Hematopoietic multipotent progenitor cell treated with erythropoietin and hydrocortisone succinate and interleukin-3 and kit ligand, for 6 days (in vitro differentiated cells): ENCODE data around the gene TP53BP2.
"Not testable (repeated sequence)": the region's sequence is repeated elsewhere in the genome, so short reads cannot be mapped to it uniquely, and the experiment has no call there.

Experiments
- DNase-seq: peaks from one replicate; pipeline ENCODE4 v3.0.0-alpha.2; 2015

Gene TP53BP2

DNA sequence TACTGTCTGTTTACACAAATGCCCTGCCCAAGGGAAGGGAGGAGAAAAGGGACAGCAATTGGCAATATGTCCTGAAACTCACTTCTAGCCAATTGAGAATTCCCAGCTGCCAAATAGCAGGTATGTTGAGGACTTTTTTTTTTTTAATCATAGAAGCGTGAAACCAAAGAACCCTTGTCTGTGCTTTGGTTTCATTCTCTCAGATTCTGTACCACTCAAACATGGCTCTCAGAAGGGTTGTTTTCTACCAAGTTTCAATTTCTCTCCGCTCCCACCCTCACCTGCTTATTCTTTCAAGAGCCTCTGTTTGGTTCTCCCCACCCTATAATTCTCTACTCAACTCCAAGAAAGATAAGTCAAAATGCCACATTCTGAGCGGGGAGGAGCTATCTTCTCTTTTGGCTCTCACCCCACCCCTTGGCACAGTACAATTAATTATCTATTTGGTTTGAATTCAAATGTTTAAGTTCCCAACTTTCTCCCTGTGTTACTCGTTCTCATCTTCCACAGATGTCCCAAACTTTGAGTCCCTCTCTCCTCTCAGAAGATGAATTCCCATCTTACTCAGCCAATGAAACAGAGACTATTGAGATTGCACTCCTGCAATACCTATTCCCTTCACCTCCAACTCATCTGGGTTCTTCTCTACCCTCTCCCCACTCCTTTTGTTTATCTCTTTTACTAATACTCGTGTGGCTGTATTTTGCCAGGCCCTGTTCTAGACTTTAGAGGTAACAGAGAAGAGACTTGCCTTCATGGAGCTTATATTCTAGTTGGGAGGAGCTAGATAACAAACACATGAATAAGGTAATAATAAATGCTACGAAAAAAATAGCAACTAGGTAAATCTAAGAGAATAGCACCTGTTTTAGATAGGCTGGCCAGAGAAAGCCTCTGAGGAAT lies 3.9 kb upstream of the TP53BP2 start:
- DNase-seq, result peak; percentile 64

- no peak for DNase-seq
Observed at GRCh38 chr1:223848536-223848935, 2.8 kb upstream of the TP53BP2 start.

DNA sequence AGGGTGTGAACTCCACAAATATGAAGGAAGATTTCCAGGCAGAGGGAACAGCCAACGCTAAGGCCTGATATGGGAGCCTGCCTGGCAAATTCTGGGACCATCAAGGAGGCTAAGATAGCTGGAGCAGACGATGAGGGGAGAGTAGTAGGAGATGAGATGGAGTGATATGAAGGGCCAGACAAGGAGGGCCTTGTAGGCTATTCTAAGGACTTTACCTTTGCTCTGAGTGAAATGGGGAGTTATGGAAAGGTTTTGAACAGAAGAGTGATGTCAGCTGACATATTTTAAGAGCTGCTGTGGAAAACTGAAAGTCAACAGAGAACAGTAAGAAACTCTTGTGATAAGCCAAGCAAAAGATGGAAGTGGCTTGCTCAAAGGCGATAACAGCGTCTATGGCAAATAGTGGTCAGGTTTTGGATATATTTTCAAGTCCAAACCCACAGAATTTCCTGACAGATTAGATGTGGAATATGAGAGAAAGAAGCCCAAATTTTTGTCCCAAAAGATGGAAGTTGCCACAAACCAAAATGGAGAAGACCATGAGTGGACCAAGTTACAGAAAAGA lies 2.1 kb upstream of the TP53BP2 start:
- DNase-seq, result peak; percentile 62

- DNase-seq, result peak; percentile 64
Observed at GRCh38 chr1:223845037-223845809, 524 bp downstream of the TP53BP2 start.

DNA sequence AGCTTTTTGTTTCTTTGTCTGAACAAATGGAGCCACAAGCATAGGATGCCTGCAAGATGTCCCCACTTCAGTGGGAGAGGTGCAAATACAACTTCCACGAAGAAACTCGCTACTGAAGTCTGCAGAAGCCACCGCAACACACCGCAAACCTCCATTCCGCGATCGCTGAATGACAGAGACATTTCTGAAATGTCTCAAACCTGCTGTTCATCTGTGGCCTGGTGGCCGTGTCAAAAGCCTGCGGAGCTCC lies 1.0 kb downstream of the TP53BP2 start:
- peak; percentile 56 for DNase-seq

GRCh38 chr1:223843934-223844786 lies 1.6 kb downstream of the TP53BP2 start:
- no peak for DNase-seq

- DNase-seq, result no peak
Observed at GRCh38 chr1:223842784-223843183, 3.0 kb downstream of the TP53BP2 start.

DNA sequence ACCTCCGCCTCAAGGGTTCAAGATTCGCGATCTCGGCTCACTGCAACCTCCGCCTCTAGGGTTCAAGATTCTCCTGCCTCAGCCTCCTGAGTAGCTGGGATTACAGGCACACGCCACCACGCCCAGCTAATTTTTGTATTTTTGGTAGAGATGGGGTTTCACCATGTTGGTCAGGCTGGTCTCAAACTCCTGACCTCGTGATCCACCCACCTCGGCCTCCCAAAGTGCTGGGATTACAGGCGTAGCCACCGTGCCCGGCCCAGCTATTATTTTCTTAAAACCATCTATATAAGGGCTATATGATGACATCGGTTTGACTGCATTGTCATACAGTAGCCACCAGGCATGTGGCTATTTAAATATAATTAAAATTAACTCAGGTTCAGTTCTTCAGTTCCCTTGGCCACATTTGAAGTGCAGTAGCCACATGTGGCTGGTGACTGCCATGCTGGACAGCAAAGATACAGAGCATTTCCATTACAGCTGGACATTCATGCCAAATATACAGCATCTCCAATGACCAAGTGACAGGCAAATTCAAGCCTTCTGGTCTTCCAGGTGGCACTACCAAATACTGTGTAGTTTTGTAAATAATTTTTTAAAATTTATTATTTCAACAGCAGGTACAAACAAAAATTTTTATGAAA lies 3.6 kb downstream of the TP53BP2 start:
- DNase-seq, result not testable (repeated sequence)

GRCh38 chr1:223840254-223840653 lies 5.5 kb downstream of the TP53BP2 start:
- DNase-seq, result no peak

DNA sequence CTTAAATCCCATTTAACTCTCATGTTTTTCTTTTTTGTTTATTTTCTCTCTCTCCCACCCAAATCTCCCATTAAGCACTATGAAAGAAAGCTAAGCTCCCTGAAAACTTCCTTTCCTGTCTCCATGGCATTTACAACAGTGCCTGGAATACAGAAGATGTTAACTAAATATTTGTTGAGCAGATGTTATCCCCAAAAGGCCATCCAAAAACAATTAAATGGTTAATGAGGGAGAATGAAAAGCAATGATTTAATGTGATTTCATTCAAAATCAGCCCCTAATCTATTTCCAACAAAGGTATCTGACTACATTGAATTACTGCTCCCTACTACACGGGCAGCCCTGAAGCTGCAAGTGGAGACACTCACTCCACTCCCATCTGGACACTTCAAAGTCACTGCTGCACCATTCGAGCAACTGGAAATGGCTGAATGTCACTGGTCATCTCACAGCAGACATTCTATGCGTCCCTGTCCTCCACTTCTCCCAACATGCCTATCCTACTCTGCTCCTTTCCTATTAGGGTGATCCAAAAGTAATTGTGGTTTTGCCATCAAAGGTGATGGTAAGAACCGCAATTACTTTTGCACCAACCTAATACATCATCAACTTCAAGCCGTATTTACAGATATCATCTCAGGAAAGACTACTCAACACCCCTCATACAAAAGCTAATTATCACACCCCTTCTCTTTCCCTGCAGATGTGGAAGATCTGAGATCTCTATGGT lies 7.5 kb downstream of the TP53BP2 start:
- DNase-seq, result no peak

DNA sequence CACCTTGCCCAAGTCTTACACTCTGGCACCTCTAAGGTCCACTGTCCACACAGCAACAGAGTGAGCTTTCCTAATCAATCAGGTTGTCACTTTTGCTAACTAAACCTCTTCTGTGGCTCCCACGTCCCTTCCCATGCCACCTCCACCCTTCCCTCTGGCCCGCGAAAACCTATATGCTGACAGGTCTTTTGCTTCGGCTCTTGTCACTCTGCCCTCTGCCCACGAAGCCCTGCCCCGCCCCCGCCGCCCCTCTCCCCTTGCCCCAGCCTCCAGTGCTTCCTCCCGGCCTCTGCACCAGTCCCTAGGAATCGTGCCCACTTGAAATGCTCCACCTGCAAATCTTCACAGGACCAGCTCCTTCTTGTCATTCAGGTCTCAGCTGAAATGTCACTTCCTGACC lies 8.1 kb downstream of the TP53BP2 start:
- DNase-seq, result no peak

- DNase-seq, result no peak
Observed at GRCh38 chr1:223837206-223837605, 8.5 kb downstream of the TP53BP2 start.

DNA sequence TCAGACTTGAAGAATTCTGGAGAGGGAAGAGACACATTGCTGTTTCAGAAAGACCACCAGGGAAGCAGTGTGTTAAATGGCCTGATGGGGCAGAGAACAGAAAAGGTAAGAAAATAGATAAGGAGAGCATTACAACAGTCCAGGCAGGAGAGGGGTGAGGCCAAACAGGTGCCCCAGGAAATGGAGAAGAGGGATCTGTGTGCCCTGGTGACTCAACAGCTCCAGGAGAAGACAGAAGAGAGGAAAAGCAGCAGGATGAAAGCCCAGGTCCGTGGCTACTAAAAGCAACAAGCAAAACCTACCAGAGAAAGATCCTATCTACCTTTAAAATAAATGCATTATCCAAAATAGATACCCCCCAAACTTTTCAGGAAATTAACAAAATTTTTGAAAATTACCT lies 9.2 kb downstream of the TP53BP2 start:
- DNase-seq, result no peak

DNA sequence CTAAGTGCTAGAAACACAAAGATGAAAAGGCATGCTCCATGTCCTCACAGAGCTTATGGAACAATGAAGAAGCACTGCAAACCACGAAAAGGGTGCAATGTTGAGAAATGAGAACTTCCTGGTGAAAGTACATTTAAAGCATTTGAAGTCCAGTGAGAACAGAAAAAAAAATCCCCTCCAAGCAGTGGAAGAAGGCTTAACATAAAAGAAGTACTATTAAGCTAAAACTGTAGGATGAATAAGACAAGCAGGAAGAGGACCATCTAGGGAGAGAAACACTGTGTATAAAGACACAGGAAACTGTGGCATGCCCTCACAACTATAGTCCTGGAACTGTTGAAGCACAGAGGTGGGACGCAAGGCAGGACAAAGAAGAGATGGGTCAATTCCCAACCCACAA lies 10.0 kb downstream of the TP53BP2 start:
- peak; percentile 36 for DNase-seq

- no peak for DNase-seq
Observed at GRCh38 chr1:223834660-223835263, 11.0 kb downstream of the TP53BP2 start.

GRCh38 chr1:223833948-223834347 lies 11.8 kb downstream of the TP53BP2 start:
- DNase-seq, result no peak

GRCh38 chr1:223832637-223832943 lies 13.2 kb downstream of the TP53BP2 start:
- DNase-seq, result peak; percentile 38

- peak; percentile 58 for DNase-seq
Observed at GRCh38 chr1:223831755-223832636, 13.8 kb downstream of the TP53BP2 start.

GRCh38 chr1:223829678-223830077 lies 16.1 kb downstream of the TP53BP2 start:
- DNase-seq, result no peak

DNA sequence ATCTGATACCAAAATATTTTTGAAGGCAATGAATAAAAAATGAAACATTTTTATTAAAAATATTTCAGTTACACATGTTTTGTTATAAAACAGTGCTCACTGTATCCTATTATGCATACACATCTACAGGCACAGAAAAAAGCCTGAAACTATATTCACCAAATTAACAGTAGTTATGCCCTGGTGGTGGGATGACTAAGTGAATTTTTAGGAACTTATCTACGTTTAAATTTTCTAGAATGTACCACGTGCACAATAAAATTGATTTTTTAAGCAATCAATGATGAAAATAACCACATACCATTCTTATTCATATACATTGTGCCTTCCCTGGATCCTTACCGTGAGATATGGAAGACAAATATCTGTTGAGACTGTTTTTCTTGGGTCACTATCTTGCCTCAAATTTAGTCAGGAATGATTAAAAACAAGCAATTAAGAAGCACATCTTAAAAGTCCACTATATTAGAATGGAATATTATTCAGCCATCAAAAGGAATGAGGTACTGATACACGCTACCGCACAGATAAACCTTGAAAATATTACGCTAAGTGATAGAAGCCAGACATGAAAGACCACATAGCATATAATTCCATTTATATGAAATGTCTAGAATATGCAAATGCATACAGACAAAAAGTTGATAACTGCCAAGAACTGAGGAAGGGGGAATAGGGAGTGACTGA lies 17.4 kb downstream of the TP53BP2 start:
- DNase-seq, result no peak
